H1 (cell line): Measurements from ENCODE around the gene ALDH7A1. TPM values are rescaled to one million over a fixed set of nuclear protein-coding genes. Genes with fewer than 3 reads are reported as not detected.

ENCODE experiments used
- CTCF ChIA-PET: fragments of 300-600 bp; sonication (Branson Sonifier 250); formaldehyde crosslinking; loops from one replicate; lab custom pipeline; 2021; ENCODE audit not compliant: partially characterized antibody; lab: Charles Lee
- POLR2A ChIA-PET: fragments of 300-600 bp; sonication (Branson Sonifier 250); formaldehyde crosslinking; loops from one replicate; lab custom pipeline; 2021; ENCODE audit warnings: inconsistent platforms; ENCODE audit not compliant: partially characterized antibody; lab: Charles Lee
- DNase-seq, 2 experiments: peaks; one replicate each; pipeline versions ENCODE4 v3.0.0 to v3.0.0-alpha.2; 2010 to 2022; ENCODE audit warnings: low spot score in 2 of 2, low read depth in 1 of 2, mixed read lengths in 1 of 2
- FAIRE-seq: peaks from 2 replicates; lab custom pipeline; 2011; peaks lifted over from hg19 to GRCh38; lab: Jason Lieb, UNC
- H2AFZ ChIP-seq: 2 replicates; pipeline ENCODE4 v1.8.1; 2012; ENCODE audit warnings: low read length, inconsistent platforms
- H2AK5ac ChIP-seq: 2 replicates; pipeline ENCODE4 v1.6.1; 2013; ENCODE audit warnings: low read depth, low read length
- H2BK120ac ChIP-seq: replicated peaks from 2 replicates; pipeline ENCODE3; 2013; ENCODE audit warnings: low read depth, low read length, inconsistent platforms
- H2BK12ac ChIP-seq: 2 replicates; pipeline ENCODE4 v1.6.1; 2013; ENCODE audit warnings: low read depth, low read length
- H2BK15ac ChIP-seq: 2 replicates; pipeline ENCODE4 v1.6.1; 2013; ENCODE audit warnings: low read length
- H2BK20ac ChIP-seq: 2 replicates; pipeline ENCODE4 v1.6.1; 2013; ENCODE audit warnings: low read length
- H2BK5ac ChIP-seq: 2 replicates; pipeline ENCODE4 v1.6.1; 2013; ENCODE audit warnings: low read depth, low read length
- H3K14ac ChIP-seq: 2 replicates; pipeline ENCODE4 v1.6.1; 2013; ENCODE audit warnings: inconsistent platforms; ENCODE audit not compliant: insufficient read length
- H3K18ac ChIP-seq: 2 replicates; pipeline ENCODE4 v1.6.1; 2013; ENCODE audit warnings: low read length; ENCODE audit errors: extremely low read depth
- H3K23ac ChIP-seq: 2 replicates; pipeline ENCODE4 v1.6.1; 2013; ENCODE audit warnings: inconsistent platforms; ENCODE audit not compliant: insufficient read length
- H3K23me2 ChIP-seq: 2 replicates; pipeline ENCODE4 v1.6.1; 2013; ENCODE audit warnings: low read depth, low read length
- H3K27ac ChIP-seq: 2 replicates; pipeline ENCODE4 v1.6.1; 2011; ENCODE audit warnings: low read depth, low read length, inconsistent platforms
- H3K27me3 ChIP-seq, 4 experiments: replicated peaks in 1 of 4; 1 replicate in 1 of 4; 2 replicates in 3 of 4; pipeline versions ENCODE4 v1.6.1 to v1.8.1; 2011 to 2013; ENCODE audit warnings: low read length in 3 of 4, mild to moderate bottlenecking in 3 of 4, inconsistent platforms in 2 of 4, mixed read lengths in 2 of 4, moderate library complexity in 1 of 4; ENCODE audit not compliant: control insufficient read depth in 3 of 4, insufficient read depth in 3 of 4; ENCODE audit errors: extremely low read depth in 1 of 4
- H3K36me3 ChIP-seq, 4 experiments: 2 replicates each; pipeline versions ENCODE4 v1.6.1 to v1.8.1; 2011 to 2013; ENCODE audit warnings: mild to moderate bottlenecking in 4 of 4, low read length in 3 of 4, moderate library complexity in 2 of 4, control low read depth in 1 of 4, inconsistent platforms in 1 of 4; ENCODE audit not compliant: insufficient read depth in 4 of 4, control insufficient read depth in 2 of 4
- H3K4ac ChIP-seq: replicated peaks from 2 replicates; pipeline ENCODE3; 2013; ENCODE audit warnings: low read length, low read depth, mixed read lengths, inconsistent platforms; ENCODE audit not compliant: insufficient read length
- H3K4me1 ChIP-seq, 4 experiments: replicated peaks in 1 of 4; 1 replicate in 1 of 4; 2 replicates in 3 of 4; pipeline versions ENCODE4 v1.6.1 to v1.8.1; 2011 to 2013; ENCODE audit warnings: low read length in 3 of 4, inconsistent platforms in 2 of 4, mixed read lengths in 1 of 4; ENCODE audit not compliant: insufficient read depth in 4 of 4, control insufficient read depth in 3 of 4
- H3K4me2 ChIP-seq, 2 experiments: 2 replicates each; pipeline versions ENCODE4 v1.6.1 to v1.8.1; 2011 to 2013; ENCODE audit warnings: low read depth in 2 of 2, low read length in 2 of 2, control low read depth in 1 of 2, inconsistent platforms in 1 of 2, mild to moderate bottlenecking in 1 of 2; ENCODE audit not compliant: insufficient read depth in 1 of 2
- H3K4me3 ChIP-seq, 4 experiments: fragments of 200-600, 300-600 bp in 1 of 4; sonication (generic), shearing (Covaris generic), sonication (Bioruptor Twin) in 1 of 4; 2 replicates each; pipeline versions ENCODE4 v1.5.1 to v1.8.1; 2011 to 2016; ENCODE audit warnings: low read length in 4 of 4, low read depth in 3 of 4, control low read depth in 2 of 4, inconsistent platforms in 2 of 4, mild to moderate bottlenecking in 2 of 4, mixed read lengths in 1 of 4, moderate library complexity in 1 of 4; ENCODE audit not compliant: insufficient read depth in 2 of 4; ENCODE audit errors: extremely low read depth in 1 of 4
- H3K56ac ChIP-seq: replicated peaks from 2 replicates; pipeline ENCODE3; 2013; ENCODE audit warnings: low read depth, mild to moderate bottlenecking, mixed read lengths, low read length, inconsistent platforms; ENCODE audit not compliant: insufficient read length
- H3K79me1 ChIP-seq: 2 replicates; pipeline ENCODE4 v1.6.1; 2013; ENCODE audit warnings: low read depth, low read length, control low read depth
- H3K79me2 ChIP-seq, 2 experiments: 2 replicates each; pipeline versions ENCODE4 v1.6.1 to v1.8.1; 2012 to 2013; ENCODE audit warnings: low read length in 2 of 2, mild to moderate bottlenecking in 2 of 2, inconsistent platforms in 1 of 2; ENCODE audit not compliant: insufficient read depth in 2 of 2, control insufficient read depth in 1 of 2
- H3K9ac ChIP-seq, 4 experiments: replicated peaks in 1 of 4; 1 replicate in 1 of 4; 2 replicates in 3 of 4; pipeline versions ENCODE4 v1.6.1 to v1.8.1; 2011 to 2013; ENCODE audit warnings: low read depth in 3 of 4, low read length in 3 of 4, control low read depth in 2 of 4, mild to moderate bottlenecking in 2 of 4, moderate library complexity in 2 of 4, inconsistent platforms in 1 of 4; ENCODE audit errors: extremely low read depth in 1 of 4
- H3K9me3 ChIP-seq, 2 experiments: 2 replicates each; pipeline versions ENCODE4 v1.6.1 to v1.8.1; 2012 to 2013; ENCODE audit warnings: mild to moderate bottlenecking in 2 of 2, moderate library complexity in 2 of 2, control low read depth in 1 of 2, inconsistent platforms in 1 of 2, low read depth in 1 of 2, low read length in 1 of 2, mixed read lengths in 1 of 2; ENCODE audit not compliant: insufficient read depth in 2 of 2
- H4K20me1 ChIP-seq, 2 experiments: replicated peaks in 1 of 2; 2 replicates each; pipeline versions ENCODE3 to v1.8.1; 2011 to 2013; ENCODE audit warnings: inconsistent platforms in 2 of 2, low read length in 2 of 2, mild to moderate bottlenecking in 1 of 2; ENCODE audit not compliant: insufficient read depth in 2 of 2, control insufficient read depth in 1 of 2
- H4K5ac ChIP-seq: 2 replicates; pipeline ENCODE4 v1.6.1; 2013; ENCODE audit warnings: low read length, low read depth, mixed read lengths, inconsistent platforms; ENCODE audit not compliant: insufficient read length
- H4K8ac ChIP-seq: 2 replicates; pipeline ENCODE4 v1.8.0; 2013; ENCODE audit warnings: mild to moderate bottlenecking, moderate library complexity, low read length, inconsistent platforms; ENCODE audit not compliant: insufficient read depth; ENCODE audit errors: extremely low read depth
- H4K91ac ChIP-seq: replicated peaks from 2 replicates; pipeline ENCODE3; 2013; ENCODE audit warnings: low read length, mixed read lengths, inconsistent platforms; ENCODE audit not compliant: insufficient read length
- BACH1 ChIP-seq: IDR thresholded peaks from 2 replicates; pipeline ENCODE4 v1.6.1; 2012; ENCODE audit warnings: low read length, improper control_type of control experiment
- CEBPB ChIP-seq: IDR thresholded peaks from 2 replicates; pipeline ENCODE4 v1.6.1; 2012; ENCODE audit warnings: low read depth, low read length
- CHD2 ChIP-seq: IDR thresholded peaks from 2 replicates; pipeline ENCODE4 v1.6.1; 2012; ENCODE audit warnings: low read length, improper control_type of control experiment
- EP300 ChIP-seq, 2 experiments: IDR thresholded peaks; 1 replicate in 1 of 2; 2 replicates in 1 of 2; pipeline ENCODE4 v1.6.1; 2011 to 2012; ENCODE audit warnings: low read depth in 2 of 2, low read length in 2 of 2, mild to moderate bottlenecking in 2 of 2, borderline replicate concordance in 1 of 2, inconsistent platforms in 1 of 2, moderate library complexity in 1 of 2
- HDAC2 ChIP-seq, 2 experiments: fragments of 300-600 bp in 1 of 2; sonication (generic) in 1 of 2; IDR thresholded peaks; 2 replicates each; pipeline ENCODE4 v1.6.1; 2011 to 2012; ENCODE audit warnings: low read depth in 2 of 2, low read length in 2 of 2, mild to moderate bottlenecking in 2 of 2, moderate library complexity in 2 of 2, borderline replicate concordance in 1 of 2, inconsistent platforms in 1 of 2
- JUND ChIP-seq: IDR thresholded peaks from 2 replicates; pipeline ENCODE4 v1.6.1; 2011; ENCODE audit warnings: mild to moderate bottlenecking, improper control_type of control experiment, low read length
- POLR2AphosphoS5 ChIP-seq: IDR thresholded peaks from 2 replicates; pipeline ENCODE4 v1.6.1; 2011; ENCODE audit warnings: low read depth, low read length
- SAP30 ChIP-seq: fragments of 300-600 bp; sonication (generic); IDR thresholded peaks from 2 replicates; pipeline ENCODE4 v1.7.1; 2012; ENCODE audit warnings: low read length, moderate library complexity, mild to moderate bottlenecking, inconsistent platforms; ENCODE audit not compliant: insufficient read depth, insufficient replicate concordance
- SP1 ChIP-seq: IDR thresholded peaks from 2 replicates; pipeline ENCODE4 v1.6.1; 2011; ENCODE audit warnings: low read depth, low read length
- SUZ12 ChIP-seq: fragments of 200-600 bp; sonication (generic); IDR thresholded peaks from 2 replicates; pipeline ENCODE4 v1.6.1; 2012; ENCODE audit warnings: mild to moderate bottlenecking, inconsistent platforms, low read length, moderate library complexity, mixed read lengths
- TAF1 ChIP-seq: IDR thresholded peaks from 2 replicates; pipeline ENCODE4 v1.6.1; 2011; ENCODE audit warnings: mild to moderate bottlenecking, low read depth, low read length
- TAF7 ChIP-seq: optimal IDR thresholded peaks from 2 replicates; pipeline ENCODE3; 2011; ENCODE audit warnings: low read depth, mild to moderate bottlenecking, inconsistent platforms, low read length, moderate library complexity, borderline replicate concordance
- ZNF274 ChIP-seq: IDR thresholded peaks from 2 replicates; pipeline ENCODE4 v1.7.0; 2012; ENCODE audit warnings: low read length, borderline replicate concordance; ENCODE audit errors: extremely low read depth
- polyA plus RNA-seq, 7 experiments: library from polyadenylated mRNA; depleted of rRNA in 3 of 7; stranded (reverse) in 5 of 7; unstranded in 2 of 7; fragments of >200 nt in 5 of 7; fragments of 200-250 nt in 2 of 7; gene quantifications; 1 replicate in 5 of 7; 2 replicates in 1 of 7; 4 replicates in 1 of 7; pipeline versions ENCODE4 v1.2.1 to v1.2.3, GENCODE V29; 2011 to 2013; ENCODE audit warnings: missing spikeins in 2 of 7, mixed read lengths in 2 of 7
- total RNA-seq: library from RNA; stranded (reverse); fragmentation: NEBNext Ultra II Directional; extraction: Animal tissue kit (Norgen Biotek cat#: 25700); gene quantifications from 2 replicates; pipeline ENCODE4 v1.2.1, GENCODE V29; 2021

Gene ALDH7A1
- total and polyA plus RNA-seq, 2 of the 8 experiments (the other 6 are each of a cell fraction or from before 2014, with no cell fraction given), result 99.6 to 225 TPM

DNA sequence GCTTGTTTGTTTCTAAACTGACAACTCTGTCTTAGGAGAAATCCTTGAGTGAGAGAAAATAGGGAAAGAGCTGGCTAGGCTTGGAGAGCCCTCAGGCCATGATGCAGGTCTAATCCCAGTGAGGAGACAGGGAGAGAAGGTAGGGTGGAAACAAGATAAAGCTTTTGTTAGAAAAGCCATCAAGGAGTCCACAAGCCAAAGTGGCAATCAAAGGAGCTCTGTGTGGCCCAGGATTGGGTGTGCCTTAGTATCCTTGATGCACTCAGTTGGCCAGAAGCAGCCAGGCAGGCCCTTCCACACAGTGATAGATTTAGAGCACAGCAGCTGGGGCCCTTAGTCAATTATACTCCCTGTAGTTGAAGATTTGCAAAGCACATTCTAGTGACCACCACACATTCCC is 73.9 kb downstream of the ALDH7A1 start:
- H4K20me1 ChIP-seq, result no peaks in the 10 kb centered on the region
- H4K8ac ChIP-seq, result no peak overlapping the region
- no peak overlapping the region for H2AK5ac ChIP-seq
- H3K27me3 ChIP-seq, result no peaks in the 10 kb centered on the region
- H3K4me3 ChIP-seq, result no peak overlapping the region
- no peak overlapping the region for H3K4me2 ChIP-seq
- no peaks in the 10 kb centered on the region for H3K79me1 ChIP-seq
- no peak overlapping the region for H2BK15ac ChIP-seq
- no peak overlapping the region for H3K56ac ChIP-seq
- H3K4me1 ChIP-seq, result peaks cover 0 to 2% (median 0%) of the 10 kb centered on the region in 4 experiments; a peak in 2 of 7 replicates
- H2BK20ac ChIP-seq, result no peak overlapping the region
- CTCF ChIA-PET, result interaction anchor here (0.6 to 11.4 kb wide), 8 partner anchors 9 to 419 kb away, joined by 3 to 87 read pairs (median 3); partner anchors contain the start of gene GRAMD2B
- no peak overlapping the region for H2BK12ac ChIP-seq
- H3K27ac ChIP-seq, result no peak overlapping the region
- no peak overlapping the region for H2BK5ac ChIP-seq
- H3K36me3 ChIP-seq, result no peaks in the 10 kb centered on the region
- no peak overlapping the region for H3K4ac ChIP-seq
- no peak overlapping the region for H4K91ac ChIP-seq
- no peaks in the 10 kb centered on the region for H3K79me2 ChIP-seq
- no peaks in the 10 kb centered on the region for H3K9me3 ChIP-seq
- POLR2A ChIA-PET, result no interaction called here
- no peak overlapping the region; the same call in 1 of the 2 replicates for H2AFZ ChIP-seq
- H3K9ac ChIP-seq, result no peak overlapping the region
- no peak for FAIRE-seq
- H3K18ac ChIP-seq, result no peak overlapping the region
- H3K23ac ChIP-seq, result no peak overlapping the region
- no peaks in the 10 kb centered on the region for H3K23me2 ChIP-seq
- DNase-seq, result peak in 1 of 2 experiments; percentile 29
- H3K14ac ChIP-seq, result no peak overlapping the region
- no peak overlapping the region for H2BK120ac ChIP-seq
- H4K5ac ChIP-seq, result no peak overlapping the region
- TF ChIP-seq ZNF274 (no peak), POLR2AphosphoS5 (no peak), TAF1 (no peak), BACH1 (no peak), CEBPB (no peak), TAF7 (no peak), JUND (no peak), HDAC2 (IDR thresholded peaks at IDR 0.05; ENCODE audit: borderline replicate concordance in 1 of 2, low read depth in 2 of 2, low read length in 2 of 2) (no peak), EP300 (IDR thresholded peaks at IDR 0.05; ENCODE audit: borderline replicate concordance in 1 of 2, low read depth in 2 of 2, low read length in 2 of 2) (no peak), SAP30 (no peak), CHD2 (no peak), SUZ12 (no peak), SP1 (no peak)
